Endodermal cell (in vitro differentiated cells): Measurements from ENCODE around the gene ERCC6. TPM values are rescaled to one million over a fixed set of nuclear protein-coding genes. Genes with fewer than 3 reads are reported as not detected.

Experiments
- DNase-seq: peaks from one replicate; pipeline ENCODE4 v3.0.0-alpha.2; 2017
- H3K27ac ChIP-seq: 2 replicates; pipeline ENCODE4 v1.5.1; 2013; ENCODE audit warnings: mild to moderate bottlenecking, low read depth, low read length, moderate library complexity
- H3K27me3 ChIP-seq: 2 replicates; pipeline ENCODE4 v1.6.1; 2013; ENCODE audit warnings: mild to moderate bottlenecking, low read length, moderate library complexity; ENCODE audit not compliant: insufficient read depth, control insufficient read depth, poor library complexity, severe bottlenecking
- H3K36me3 ChIP-seq: 2 replicates; pipeline ENCODE4 v1.7.0; 2013; ENCODE audit warnings: mild to moderate bottlenecking, low read length, moderate library complexity; ENCODE audit not compliant: control insufficient read depth, insufficient read depth
- H3K4me1 ChIP-seq: one replicate; pipeline ENCODE4 v1.7.0; 2013; ENCODE audit warnings: low read length; ENCODE audit not compliant: control insufficient read depth, insufficient read depth
- H3K4me3 ChIP-seq: 2 replicates; pipeline ENCODE4 v1.5.1; 2013; ENCODE audit warnings: mild to moderate bottlenecking, low read length, moderate library complexity
- H3K9ac ChIP-seq: 2 replicates; pipeline ENCODE4 v1.6.1; 2013; ENCODE audit warnings: mild to moderate bottlenecking, low read length, moderate library complexity; ENCODE audit not compliant: poor library complexity, severe bottlenecking; ENCODE audit errors: extremely low read depth
- H3K9me3 ChIP-seq: 2 replicates; pipeline ENCODE4 v1.6.1; 2013; ENCODE audit warnings: mild to moderate bottlenecking, low read length, moderate library complexity; ENCODE audit not compliant: control insufficient read depth
- H3K27ac Mint-ChIP-seq: 2 replicates; pipeline ENCODE4 v1.8.0; 2020; ENCODE audit warnings: mixed read lengths
- H3K27me3 Mint-ChIP-seq: 2 replicates; pipeline ENCODE4 v1.8.0; 2021; ENCODE audit warnings: mild to moderate bottlenecking, mixed read lengths; ENCODE audit not compliant: insufficient read depth
- H3K36me3 Mint-ChIP-seq: 2 replicates; pipeline ENCODE4 v1.8.0; 2020; ENCODE audit warnings: low read depth, mixed read lengths
- H3K4me1 Mint-ChIP-seq: 2 replicates; pipeline ENCODE4 v1.8.0; 2020; ENCODE audit warnings: mixed read lengths
- H3K4me3 Mint-ChIP-seq: 2 replicates; pipeline ENCODE4 v1.8.0; 2020; ENCODE audit warnings: mild to moderate bottlenecking, moderate library complexity, mixed read lengths
- H3K9me3 Mint-ChIP-seq: 2 replicates; pipeline ENCODE4 v1.8.0; 2020; ENCODE audit warnings: mild to moderate bottlenecking, mixed read lengths
- WGBS, 2 experiments: methylation state at CpG; one replicate each; pipeline versions ENCODE4 v1.1.5 to v1.1.7; 2013; ENCODE audit warnings: missing lambda C conversion rate in 2 of 2, mixed read lengths in 1 of 2; ENCODE audit not compliant: insufficient coverage in 1 of 2, insufficient read length in 1 of 2; 5-methylcytosine and 5-hydroxymethylcytosine counted together
- total RNA-seq, 2 donors: library from RNA; stranded (reverse); fragmentation: NEBNext Ultra II Directional in 1 of 2; extraction: Animal tissue kit (Norgen Biotek cat#: 25700) in 1 of 2; gene quantifications; 2 replicates in 1 of 2; 3 replicates in 1 of 2; pipeline ENCODE4 v1.2.1, GENCODE V29; 2021
- TF ChIP-seq, protein P1 (sequence below): fragments of 200-600 bp; sonication (generic); conservative IDR thresholded peaks from 2 replicates; pipeline ENCODE4 v1.5.0; 2021; ENCODE audit warnings: antibody characterized with exemption, mild to moderate bottlenecking

ERCC6 gene
- total RNA-seq, 2 donors from 2014 or later: 18.8 to 19.5 TPM

DNA sequence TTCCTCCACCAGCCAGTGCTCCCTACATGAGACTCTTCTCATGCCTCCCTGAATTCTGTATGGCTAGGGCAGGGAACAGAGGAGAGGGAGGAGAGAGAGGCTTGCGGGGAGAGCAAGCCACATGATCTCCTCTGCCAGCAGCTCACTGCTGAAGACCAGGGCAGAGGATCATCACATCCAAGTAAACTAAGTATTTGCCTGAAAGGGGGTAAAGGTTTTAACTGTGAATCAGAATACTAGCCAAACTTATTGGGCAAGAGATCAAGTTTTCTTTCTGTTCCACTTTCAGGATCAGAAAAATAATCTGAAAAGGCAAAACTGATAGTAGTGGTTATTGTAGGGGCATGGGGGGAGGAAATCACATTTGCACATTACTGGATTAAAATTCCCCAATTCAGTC, 17.8 kb upstream of the ERCC6 start:
- Mint-ChIP-seq H3K36me3 (no peaks in the 10 kb centered on the region), H3K9me3 (peaks cover 17% of the 10 kb centered on the region), H3K27me3 (peaks cover 33% of the 10 kb centered on the region), H3K27ac (no peak overlapping the region), H3K4me1 (no peaks in the 10 kb centered on the region), H3K4me3 (no peak overlapping the region)
- Histone ChIP-seq H3K27me3 (peaks cover 37% of the 10 kb centered on the region), H3K9me3 (peaks cover 15% of the 10 kb centered on the region), H3K4me1 (no peaks in the 10 kb centered on the region), H3K36me3 (no peaks in the 10 kb centered on the region), H3K4me3 (no peak overlapping the region), H3K9ac (no peak overlapping the region), H3K27ac (no peak overlapping the region)
- DNase-seq: no peak
- WGBS, 2 experiments: 100% methylated on average over 1 of the region's 1 CpG; no CpG with 5 or more reads in 1 of the 2 experiments
- TF ChIP-seq, protein P1, sequence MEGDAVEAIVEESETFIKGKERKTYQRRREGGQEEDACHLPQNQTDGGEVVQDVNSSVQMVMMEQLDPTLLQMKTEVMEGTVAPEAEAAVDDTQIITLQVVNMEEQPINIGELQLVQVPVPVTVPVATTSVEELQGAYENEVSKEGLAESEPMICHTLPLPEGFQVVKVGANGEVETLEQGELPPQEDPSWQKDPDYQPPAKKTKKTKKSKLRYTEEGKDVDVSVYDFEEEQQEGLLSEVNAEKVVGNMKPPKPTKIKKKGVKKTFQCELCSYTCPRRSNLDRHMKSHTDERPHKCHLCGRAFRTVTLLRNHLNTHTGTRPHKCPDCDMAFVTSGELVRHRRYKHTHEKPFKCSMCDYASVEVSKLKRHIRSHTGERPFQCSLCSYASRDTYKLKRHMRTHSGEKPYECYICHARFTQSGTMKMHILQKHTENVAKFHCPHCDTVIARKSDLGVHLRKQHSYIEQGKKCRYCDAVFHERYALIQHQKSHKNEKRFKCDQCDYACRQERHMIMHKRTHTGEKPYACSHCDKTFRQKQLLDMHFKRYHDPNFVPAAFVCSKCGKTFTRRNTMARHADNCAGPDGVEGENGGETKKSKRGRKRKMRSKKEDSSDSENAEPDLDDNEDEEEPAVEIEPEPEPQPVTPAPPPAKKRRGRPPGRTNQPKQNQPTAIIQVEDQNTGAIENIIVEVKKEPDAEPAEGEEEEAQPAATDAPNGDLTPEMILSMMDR: no peak

DNA sequence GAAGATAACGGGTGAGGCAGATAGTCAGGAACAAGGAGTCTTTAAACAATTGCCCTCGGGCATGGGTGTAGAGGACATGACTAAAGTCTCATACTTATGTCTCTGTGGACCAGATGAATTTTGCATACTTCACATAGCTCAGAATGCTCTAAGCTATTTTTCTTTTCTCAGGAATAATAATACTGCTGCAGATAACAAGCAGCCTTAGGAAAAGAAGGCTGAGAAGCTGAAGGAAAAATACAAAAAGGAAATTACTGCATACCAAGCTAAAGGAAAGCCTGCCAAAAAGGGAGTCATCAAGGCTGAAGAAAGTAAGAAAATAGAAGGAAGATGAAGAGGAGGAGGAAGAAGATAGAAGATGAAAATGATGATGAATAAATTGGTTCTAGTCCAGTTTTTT, 13.4 kb upstream of the ERCC6 start:
- peaks cover 17% of the 10 kb centered on the region for H3K9me3 Mint-ChIP-seq
- H3K27ac Mint-ChIP-seq: no peak overlapping the region
- 85 to 92% methylated on average over 2 of the region's 2 CpGs for WGBS, 2 experiments
- H3K4me1 Mint-ChIP-seq: no peaks in the 10 kb centered on the region
- peaks cover 42% of the 10 kb centered on the region for H3K27me3 ChIP-seq
- H3K36me3 ChIP-seq: no peaks in the 10 kb centered on the region
- no peak for DNase-seq
- TF ChIP-seq, protein P1: no peak
- H3K27ac ChIP-seq: no peak overlapping the region
- H3K9me3 ChIP-seq: peaks cover 15% of the 10 kb centered on the region
- H3K27me3 Mint-ChIP-seq: peaks cover 30% of the 10 kb centered on the region
- no peaks in the 10 kb centered on the region for H3K4me1 ChIP-seq
- H3K4me3 ChIP-seq: no peak overlapping the region
- H3K36me3 Mint-ChIP-seq: no peaks in the 10 kb centered on the region
- no peak overlapping the region for H3K9ac ChIP-seq
- no peak overlapping the region for H3K4me3 Mint-ChIP-seq

DNA sequence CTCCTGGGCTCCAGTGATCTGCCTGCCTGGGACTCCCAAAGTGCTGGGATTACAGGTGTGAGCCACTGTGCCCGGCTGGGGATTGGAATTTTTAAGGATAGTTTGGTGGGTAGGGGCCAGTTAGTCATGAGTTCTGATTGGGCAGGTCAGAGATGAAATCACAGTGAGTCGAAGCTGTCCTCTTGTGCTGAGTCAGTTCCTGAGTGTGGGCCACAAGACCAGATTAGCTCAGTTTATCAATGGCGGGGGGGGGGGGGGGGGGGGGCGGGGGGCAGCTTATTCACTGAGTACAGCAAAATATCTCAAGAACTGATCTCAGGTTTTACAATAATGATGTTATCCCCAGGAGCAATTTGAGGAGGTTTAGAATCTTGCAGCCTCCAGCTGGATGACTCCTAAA, 11.6 kb upstream of the ERCC6 start:
- Histone ChIP-seq H3K4me1 (no peaks in the 10 kb centered on the region), H3K4me3 (no peak overlapping the region), H3K27ac (no peak overlapping the region), H3K36me3 (no peaks in the 10 kb centered on the region), H3K9me3 (peaks cover 12% of the 10 kb centered on the region), H3K9ac (no peak overlapping the region), H3K27me3 (peaks cover 28% of the 10 kb centered on the region)
- H3K27ac Mint-ChIP-seq: no peak overlapping the region
- no peak overlapping the region for H3K4me3 Mint-ChIP-seq
- TF ChIP-seq, protein P1: no peak
- peak; percentile 48 for DNase-seq
- H3K4me1 Mint-ChIP-seq: no peaks in the 10 kb centered on the region
- peaks cover 20% of the 10 kb centered on the region for H3K27me3 Mint-ChIP-seq
- no peaks in the 10 kb centered on the region for H3K36me3 Mint-ChIP-seq
- H3K9me3 Mint-ChIP-seq: peaks cover 14% of the 10 kb centered on the region
- WGBS, 2 experiments: 73% methylated on average over 2 of the region's 4 CpGs; no CpG with 5 or more reads in 1 of the 2 experiments
